NK-92 (cell line): Measurements from ENCODE around the gene SENP2.
"Not testable (repeated sequence)": the region's sequence is repeated elsewhere in the genome, so short reads cannot be mapped to it uniquely, and the experiment has no call there.

ENCODE experiments used
- DNase-seq: peaks from one replicate; lab custom pipeline; 2025; ENCODE audit not compliant: unreplicated experiment; lab: John Stamatoyannopoulos, UW

Gene SENP2

GRCh38 chr3:185585518-185585858 lies 607 bp upstream of the SENP2 start:
- DNase-seq: no peak

GRCh38 chr3:185586686-185587039 lies 568 bp downstream of the SENP2 start:
- DNase-seq: no peak

DNA sequence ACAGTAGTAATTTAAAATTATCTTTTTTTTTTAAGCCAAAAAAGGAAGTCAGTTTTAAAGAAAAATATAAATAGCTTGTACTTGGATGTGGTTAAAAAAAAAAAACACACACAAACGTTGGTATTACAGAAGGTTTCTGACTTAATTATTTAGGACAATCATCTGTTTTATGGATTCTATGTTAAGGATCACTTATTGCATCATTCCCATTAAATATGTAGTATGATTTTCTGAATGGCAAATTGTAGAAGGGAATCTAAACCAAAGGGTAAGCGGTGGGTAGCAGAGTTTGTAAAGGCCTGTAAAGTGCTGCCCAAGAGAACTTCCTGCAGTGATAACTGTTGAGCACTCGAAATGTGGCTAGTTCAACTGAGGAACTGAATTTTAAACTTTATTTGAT lies 8.0 kb downstream of the SENP2 start:
- DNase-seq: no peak

DNA sequence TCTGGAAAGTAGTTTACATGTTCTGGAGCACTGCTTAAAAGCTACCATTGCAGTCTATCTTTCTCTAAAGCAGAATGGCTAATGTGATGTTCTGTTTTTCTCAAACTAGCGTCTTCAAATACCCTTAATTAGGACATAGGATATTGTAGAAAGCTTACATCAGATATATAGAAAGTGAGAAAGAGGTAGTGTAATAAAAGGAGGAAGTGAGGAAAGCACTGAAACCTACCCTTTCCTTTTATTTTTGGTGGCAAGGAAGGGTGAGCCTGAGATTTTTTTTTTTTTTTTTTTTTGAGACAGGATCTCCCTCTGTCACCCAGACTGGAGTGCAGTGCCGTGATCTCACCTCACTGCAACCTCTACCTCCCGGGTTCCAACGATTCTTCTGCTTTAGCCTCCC lies 9.4 kb downstream of the SENP2 start:
- no peak for DNase-seq

DNA sequence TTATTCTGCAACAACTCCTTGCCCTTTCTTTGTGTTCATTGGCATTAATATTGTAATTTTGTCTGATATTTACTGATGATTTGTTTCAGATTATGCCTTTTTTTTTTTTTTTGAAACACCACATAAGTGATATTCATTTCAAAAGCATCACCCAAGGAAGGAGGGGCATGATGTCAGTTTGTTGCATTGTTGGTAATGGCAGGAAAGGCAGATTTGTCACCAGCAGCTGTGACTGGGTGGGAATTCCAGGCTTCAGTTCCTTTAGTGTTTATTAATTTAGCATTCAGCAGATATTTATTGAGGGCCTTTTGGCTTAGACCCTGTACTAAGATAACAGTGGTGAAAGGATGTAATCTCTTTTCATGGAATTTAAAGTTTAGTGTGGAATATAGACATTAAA lies 19.5 kb downstream of the SENP2 start:
- DNase-seq: no peak

DNA sequence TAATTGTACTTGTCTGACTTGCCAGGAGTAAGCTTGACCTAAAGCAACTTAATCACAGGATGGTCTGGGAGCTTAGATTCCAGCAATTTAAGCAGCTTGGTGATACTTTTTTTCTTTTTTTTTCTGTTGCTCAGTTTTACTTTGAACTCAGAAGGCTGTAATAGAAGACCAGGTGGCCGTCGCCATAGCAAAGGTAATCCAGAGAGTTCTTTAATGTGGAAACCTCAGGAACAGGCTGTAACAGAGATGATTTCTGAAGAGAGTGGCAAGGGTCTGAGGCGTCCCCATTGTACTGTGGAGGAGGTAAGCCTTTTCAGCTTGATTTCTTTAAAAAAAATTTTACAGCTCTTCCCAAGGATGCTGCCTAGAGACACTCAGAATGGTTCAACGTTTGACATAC lies 20.1 kb downstream of the SENP2 start:
- DNase-seq: no peak

- no peak for DNase-seq
Measured at GRCh38 chr3:185613016-185613415, 26.9 kb downstream of the SENP2 start.

- no peak for DNase-seq
Measured at GRCh38 chr3:185623939-185624665, 38.0 kb downstream of the SENP2 start.

GRCh38 chr3:185625784-185626183 lies 39.7 kb downstream of the SENP2 start:
- no peak for DNase-seq

- no peak for DNase-seq
Measured at GRCh38 chr3:185629554-185630181, 43.6 kb downstream of the SENP2 start.

- no peak for DNase-seq
Measured at GRCh38 chr3:185630182-185630622, 44.1 kb downstream of the SENP2 start.

DNA sequence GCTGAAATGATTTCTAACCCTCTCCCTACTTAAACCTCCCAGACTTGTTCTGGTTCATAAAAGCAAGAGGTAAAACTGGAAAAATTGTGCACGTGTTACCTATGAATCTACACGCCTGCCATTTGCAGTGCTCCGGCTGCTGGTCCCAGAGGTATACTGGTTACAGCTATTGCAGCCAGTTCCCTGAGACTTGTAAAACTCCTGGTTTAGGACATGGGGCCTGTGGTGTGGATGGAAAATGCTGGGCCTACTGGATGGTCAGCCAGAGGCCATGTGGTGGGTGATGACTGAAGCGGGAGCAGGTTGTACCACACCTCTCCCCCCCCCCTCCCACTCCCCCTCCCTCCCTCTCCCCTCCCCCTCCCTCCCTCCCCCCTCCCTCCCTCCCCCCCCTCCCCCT lies 45.0 kb downstream of the SENP2 start:
- DNase-seq: no peak

DNA sequence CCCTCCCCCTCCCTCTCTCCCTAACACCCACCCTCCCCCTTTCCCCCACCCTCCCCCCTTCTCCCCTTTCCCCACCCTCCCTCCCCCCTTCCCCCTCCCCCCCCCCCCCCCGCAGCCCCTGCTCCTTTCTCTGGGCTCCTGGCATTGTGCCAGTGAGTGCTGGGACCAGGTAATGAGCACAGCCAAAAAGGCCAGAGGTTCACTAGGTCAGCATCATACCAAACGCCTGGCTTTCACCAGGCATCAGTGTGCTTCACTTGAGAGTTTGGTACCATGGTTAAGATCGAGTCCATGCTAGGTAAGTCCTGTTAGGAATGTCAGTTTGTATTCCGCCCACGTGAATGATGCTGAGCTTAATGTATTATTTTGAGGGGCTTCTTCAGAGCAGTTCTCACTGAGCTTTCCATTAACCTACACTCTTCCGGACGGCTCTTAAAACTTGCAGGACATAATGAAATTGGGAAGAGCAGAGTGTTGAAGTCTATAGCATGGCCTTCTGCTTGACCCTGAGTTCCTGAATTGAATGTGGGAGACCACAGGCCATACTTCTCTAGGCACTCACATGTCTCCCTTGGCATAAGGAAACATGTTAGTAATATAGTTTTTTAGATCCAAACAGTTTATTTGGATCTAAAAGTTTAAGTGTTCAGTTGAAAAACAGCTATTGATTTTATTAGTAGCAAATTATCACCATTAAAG lies 45.6 kb downstream of the SENP2 start:
- DNase-seq: no peak

GRCh38 chr3:185632996-185633395 lies 46.9 kb downstream of the SENP2 start:
- DNase-seq: no peak

DNA sequence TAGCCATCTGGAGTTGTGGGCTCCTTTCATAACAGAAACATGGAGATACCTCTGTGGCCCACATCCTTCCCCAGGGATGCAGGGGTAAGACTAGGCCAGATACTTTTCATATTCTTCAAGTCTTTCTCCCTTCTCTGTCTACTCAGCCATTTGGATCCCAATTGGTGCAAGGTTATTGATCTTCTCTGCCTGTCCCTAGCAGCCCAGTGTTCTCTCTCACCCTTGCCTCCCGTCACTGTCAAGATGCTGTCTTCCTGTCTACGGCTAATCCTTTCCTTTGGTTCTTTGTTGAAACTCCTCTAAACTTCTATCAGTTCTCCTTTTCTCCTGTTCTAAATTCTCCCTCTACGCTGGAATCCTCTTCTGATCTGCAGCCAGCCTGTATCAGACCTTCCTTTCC lies 51.3 kb downstream of the SENP2 start:
- no peak for DNase-seq

- DNase-seq: not testable (repeated sequence)
Measured at GRCh38 chr3:185638651-185639050, 52.6 kb downstream of the SENP2 start.

DNA sequence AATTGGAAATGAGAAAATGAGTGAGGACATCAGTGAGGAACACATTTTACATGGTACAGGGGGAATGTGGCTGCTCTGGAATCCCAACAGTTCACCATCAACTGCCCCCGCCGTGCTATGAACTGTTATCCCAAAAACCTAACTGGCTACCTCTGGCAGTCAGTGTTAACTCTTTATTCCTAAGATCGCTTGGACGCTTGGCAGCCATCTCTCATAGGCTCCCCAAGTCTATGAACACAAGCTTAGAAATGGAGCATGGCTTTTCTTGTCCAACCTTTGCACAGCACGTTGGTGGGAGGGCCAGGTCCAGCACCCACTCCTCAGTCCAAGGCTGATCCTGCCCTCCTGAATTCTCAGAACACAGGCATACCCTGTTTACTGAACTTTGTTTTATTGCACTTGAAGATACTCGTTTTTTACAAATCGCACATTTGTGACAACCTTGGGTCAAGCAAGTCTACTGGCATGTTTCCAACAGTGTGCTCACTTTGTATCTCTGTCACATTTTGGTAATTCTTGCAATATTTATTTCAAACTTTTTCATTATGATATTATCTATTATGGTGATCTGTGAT lies 53.6 kb downstream of the SENP2 start:
- no peak for DNase-seq

DNA sequence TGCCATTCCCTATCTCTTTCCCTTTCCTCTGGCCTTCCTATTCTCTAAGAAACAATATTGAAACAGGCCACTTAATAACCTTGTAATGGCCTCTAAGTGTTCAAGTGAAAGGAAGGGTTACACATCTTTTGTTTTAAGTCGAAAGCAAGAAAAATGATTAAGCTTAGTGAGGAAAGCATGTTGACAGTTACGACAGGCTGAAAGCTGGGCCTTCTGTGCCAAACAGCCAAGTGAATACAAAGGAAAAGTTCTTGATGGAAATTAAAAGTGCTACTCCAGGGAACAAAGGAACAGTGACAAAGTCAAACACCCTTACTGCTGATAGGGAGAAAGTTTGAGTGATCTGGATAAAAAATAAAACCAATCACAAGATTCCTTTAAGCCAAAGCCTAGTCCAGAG lies 54.2 kb downstream of the SENP2 start:
- no peak for DNase-seq

DNA sequence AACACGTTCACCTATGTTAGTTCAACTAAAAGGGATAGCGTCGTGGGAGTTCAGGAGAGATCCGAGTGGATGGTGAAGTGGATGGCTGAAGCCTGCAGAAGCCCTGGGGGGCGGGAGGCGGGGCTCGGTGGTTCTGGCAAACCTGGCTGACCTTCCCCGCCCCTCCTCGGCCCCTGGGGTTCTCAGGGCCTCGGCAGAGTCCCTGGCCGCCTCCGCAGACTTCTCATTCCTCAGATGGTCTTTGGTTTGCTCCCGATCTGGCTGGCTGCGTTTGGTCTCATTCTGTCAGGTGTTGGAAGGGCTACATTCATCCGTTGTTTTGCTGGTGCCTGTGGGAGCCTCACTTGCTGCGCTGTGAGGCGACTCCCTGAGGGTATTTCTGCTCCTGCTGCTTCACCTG lies 59.1 kb downstream of the SENP2 start:
- DNase-seq: not testable (repeated sequence)

GRCh38 chr3:185645596-185646381 lies 59.7 kb downstream of the SENP2 start:
- no peak for DNase-seq

GRCh38 chr3:185646382-185647133 lies 60.5 kb downstream of the SENP2 start:
- DNase-seq: no peak
